NCI-H748 (cell line): ENCODE results near the gene RRAS2.

ENCODE experiments used
- DNase-seq: peaks from one replicate; lab custom pipeline; 2025; ENCODE audit not compliant: unreplicated experiment; lab: John Stamatoyannopoulos, UW

The RRAS2 gene

GRCh38 chr11:14230407-14230806, 128.6 kb downstream of the RRAS2 start:
- no peak for DNase-seq

GRCh38 chr11:14229472-14229871, 129.5 kb downstream of the RRAS2 start:
- DNase-seq: no peak

- no peak for DNase-seq
These were observed 130.6 kb downstream of the RRAS2 start for GRCh38 chr11:14228356-14228755.
